Mammary epithelial cell (primary cell): Measurements from ENCODE around the gene FUBP1.

Experiments used
- EZH2 ChIP-seq: IDR thresholded peaks from 2 replicates; pipeline ENCODE4 v1.6.1; 2012; ENCODE audit warnings: low read length, inconsistent platforms, borderline replicate concordance
- TF ChIP-seq, protein P1 (sequence below), 2 donors: IDR thresholded peaks in 1 of 2; conservative IDR thresholded peaks in 1 of 2; 2 replicates each; pipeline ENCODE4 v1.5.1; 2011 to 2012; ENCODE audit warnings: inconsistent platforms in 2 of 2, low read length in 2 of 2, mild to moderate bottlenecking in 2 of 2, control low read depth in 1 of 2, low read depth in 1 of 2; ENCODE audit not compliant: insufficient read depth in 1 of 2; ENCODE audit errors: extremely low read depth in 1 of 2

DNA sequence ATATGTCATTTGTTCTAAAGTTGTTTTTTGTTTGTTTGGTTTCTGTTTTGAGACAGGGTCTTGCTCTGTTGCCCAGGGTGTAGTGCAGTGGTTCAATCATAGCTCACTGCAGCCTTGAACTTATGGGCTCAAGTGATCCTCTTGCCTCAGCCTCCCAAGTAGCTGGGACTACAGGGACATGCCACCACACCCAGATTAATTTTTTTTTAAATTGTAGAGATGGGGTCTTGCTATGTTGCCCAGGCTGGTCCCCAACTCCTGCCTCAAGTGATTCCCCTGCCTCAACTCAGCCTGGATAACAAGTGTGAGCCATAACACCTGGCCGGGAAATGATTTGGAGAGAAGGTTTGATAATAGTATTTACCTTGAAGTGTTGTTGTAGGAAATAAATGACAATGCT lies 72.2 kb downstream of the FUBP1 start:
- TF ChIP-seq, protein P1, sequence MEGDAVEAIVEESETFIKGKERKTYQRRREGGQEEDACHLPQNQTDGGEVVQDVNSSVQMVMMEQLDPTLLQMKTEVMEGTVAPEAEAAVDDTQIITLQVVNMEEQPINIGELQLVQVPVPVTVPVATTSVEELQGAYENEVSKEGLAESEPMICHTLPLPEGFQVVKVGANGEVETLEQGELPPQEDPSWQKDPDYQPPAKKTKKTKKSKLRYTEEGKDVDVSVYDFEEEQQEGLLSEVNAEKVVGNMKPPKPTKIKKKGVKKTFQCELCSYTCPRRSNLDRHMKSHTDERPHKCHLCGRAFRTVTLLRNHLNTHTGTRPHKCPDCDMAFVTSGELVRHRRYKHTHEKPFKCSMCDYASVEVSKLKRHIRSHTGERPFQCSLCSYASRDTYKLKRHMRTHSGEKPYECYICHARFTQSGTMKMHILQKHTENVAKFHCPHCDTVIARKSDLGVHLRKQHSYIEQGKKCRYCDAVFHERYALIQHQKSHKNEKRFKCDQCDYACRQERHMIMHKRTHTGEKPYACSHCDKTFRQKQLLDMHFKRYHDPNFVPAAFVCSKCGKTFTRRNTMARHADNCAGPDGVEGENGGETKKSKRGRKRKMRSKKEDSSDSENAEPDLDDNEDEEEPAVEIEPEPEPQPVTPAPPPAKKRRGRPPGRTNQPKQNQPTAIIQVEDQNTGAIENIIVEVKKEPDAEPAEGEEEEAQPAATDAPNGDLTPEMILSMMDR (conservative IDR thresholded peaks at IDR 0.05 in 1 of 2, IDR thresholded peaks at IDR 0.05 in 1 of 2; ENCODE audit: extremely low read depth in 1 of 2, insufficient read depth in 1 of 2, low read depth in 1 of 2, low read length in 2 of 2): no peak
- TF ChIP-seq EZH2: no peak
